ENCODE results near the gene C6orf132. TPM values are rescaled to one million over a fixed set of nuclear protein-coding genes. Genes with fewer than 3 reads are reported as not detected.

Gene C6orf132
- total and polyA plus RNA-seq, 2 experiments from 2014 or later = 22.2 to 40.9 TPM

DNA sequence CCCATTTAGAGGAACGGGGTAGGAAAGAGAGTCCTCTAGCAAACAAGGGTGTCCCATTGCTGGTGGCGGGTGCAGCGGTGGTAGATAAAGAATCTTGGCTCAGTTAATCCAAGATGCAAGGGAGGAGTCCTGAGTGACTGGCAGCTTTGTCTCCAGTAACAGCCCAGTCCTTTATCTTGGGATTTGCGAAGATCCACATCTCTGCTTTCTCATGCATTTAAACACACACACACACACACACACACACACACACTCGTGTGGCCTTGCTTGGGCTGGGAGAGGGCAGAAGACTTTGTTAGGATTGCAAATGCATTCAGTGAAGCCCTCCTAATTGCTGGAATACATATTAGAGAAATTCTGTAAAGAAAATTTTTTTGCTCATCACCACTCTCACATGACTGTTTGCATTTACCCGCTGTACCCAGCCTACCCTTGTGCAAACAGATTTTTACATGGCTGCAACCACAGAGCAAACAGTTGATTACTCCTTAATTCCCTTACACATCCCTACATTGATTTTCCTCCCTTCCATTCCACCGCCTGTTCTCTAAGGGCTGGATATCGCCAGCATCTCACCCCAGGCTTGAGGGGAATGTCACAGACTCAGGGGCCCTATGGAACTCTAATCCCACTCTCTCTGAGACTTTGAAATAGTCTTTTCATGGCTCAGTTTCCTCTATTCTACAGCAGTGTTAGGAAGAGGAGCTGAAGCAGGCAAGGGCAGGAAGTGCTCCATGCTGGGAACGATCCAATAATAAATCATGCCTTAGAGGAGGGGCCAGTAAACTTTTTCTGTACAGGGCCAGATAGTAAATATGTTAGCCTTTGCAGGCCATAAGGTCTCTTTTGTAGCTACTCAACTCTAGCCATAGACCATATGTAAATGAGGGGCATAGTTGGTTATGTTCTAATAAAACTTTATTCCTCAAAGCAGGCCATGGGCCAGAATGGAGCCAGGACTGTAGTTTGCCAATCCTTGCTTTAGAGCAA lies 3.5 kb downstream of the C6orf132 start:
- ATAC-seq = no peak
- Histone ChIP-seq H3K4me3 (peak overlapping the region; percentile 99), H3K9me2 (ENCODE audit: insufficient read depth) (no peaks in the 10 kb centered on the region), H3K27me3 (ENCODE audit: insufficient read depth) (no peaks in the 10 kb centered on the region), H3K79me2 (replicated peaks; ENCODE audit: insufficient read depth) (peaks cover 80% of the 10 kb centered on the region), H4K20me1 (replicated peaks; ENCODE audit: insufficient read depth) (peaks cover 38% of the 10 kb centered on the region), H2AFZ (no peak overlapping the region), H3K4me1 (ENCODE audit: insufficient read depth) (peaks cover 70% of the 10 kb centered on the region), H3K36me3 (ENCODE audit: insufficient read depth) (peaks cover 11% of the 10 kb centered on the region; the same call in 1 of the 2 replicates), H3K27ac (ENCODE audit: low read depth) (peak overlapping the region; percentile 97), H3F3A (replicated peaks; ENCODE audit: low read depth) (peaks cover 39% of the 10 kb centered on the region), H3K4me2 (peak overlapping the region; percentile 99)
- peak overlapping the region; percentile 87 for H3K27ac Mint-ChIP-seq
- peak overlapping the region; percentile 76 for H3K4me3 Mint-ChIP-seq
- H3K4me1 Mint-ChIP-seq = peaks cover 71% of the 10 kb centered on the region
- H3K9me3 Mint-ChIP-seq = no peaks in the 10 kb centered on the region
- TF ChIP-seq, protein P1, sequence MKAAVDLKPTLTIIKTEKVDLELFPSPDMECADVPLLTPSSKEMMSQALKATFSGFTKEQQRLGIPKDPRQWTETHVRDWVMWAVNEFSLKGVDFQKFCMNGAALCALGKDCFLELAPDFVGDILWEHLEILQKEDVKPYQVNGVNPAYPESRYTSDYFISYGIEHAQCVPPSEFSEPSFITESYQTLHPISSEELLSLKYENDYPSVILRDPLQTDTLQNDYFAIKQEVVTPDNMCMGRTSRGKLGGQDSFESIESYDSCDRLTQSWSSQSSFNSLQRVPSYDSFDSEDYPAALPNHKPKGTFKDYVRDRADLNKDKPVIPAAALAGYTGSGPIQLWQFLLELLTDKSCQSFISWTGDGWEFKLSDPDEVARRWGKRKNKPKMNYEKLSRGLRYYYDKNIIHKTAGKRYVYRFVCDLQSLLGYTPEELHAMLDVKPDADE (IDR thresholded peaks at IDR 0.05) = no peak
- no peak for TF ChIP-seq ZNF114 (CRISPR knock-in tag; IDR thresholded peaks at IDR 0.05)
- no peak for TF ChIP-seq JUNB (IDR thresholded peaks at IDR 0.05; ENCODE audit: unreplicated experiment)
- no peak for TF ChIP-seq NANOG (IDR thresholded peaks at IDR 0.05; ENCODE audit: borderline replicate concordance)
- no peak for TF ChIP-seq POLR2AphosphoS5 (IDR thresholded peaks at IDR 0.05; ENCODE audit: low read depth)
- TF ChIP-seq, protein P2, sequence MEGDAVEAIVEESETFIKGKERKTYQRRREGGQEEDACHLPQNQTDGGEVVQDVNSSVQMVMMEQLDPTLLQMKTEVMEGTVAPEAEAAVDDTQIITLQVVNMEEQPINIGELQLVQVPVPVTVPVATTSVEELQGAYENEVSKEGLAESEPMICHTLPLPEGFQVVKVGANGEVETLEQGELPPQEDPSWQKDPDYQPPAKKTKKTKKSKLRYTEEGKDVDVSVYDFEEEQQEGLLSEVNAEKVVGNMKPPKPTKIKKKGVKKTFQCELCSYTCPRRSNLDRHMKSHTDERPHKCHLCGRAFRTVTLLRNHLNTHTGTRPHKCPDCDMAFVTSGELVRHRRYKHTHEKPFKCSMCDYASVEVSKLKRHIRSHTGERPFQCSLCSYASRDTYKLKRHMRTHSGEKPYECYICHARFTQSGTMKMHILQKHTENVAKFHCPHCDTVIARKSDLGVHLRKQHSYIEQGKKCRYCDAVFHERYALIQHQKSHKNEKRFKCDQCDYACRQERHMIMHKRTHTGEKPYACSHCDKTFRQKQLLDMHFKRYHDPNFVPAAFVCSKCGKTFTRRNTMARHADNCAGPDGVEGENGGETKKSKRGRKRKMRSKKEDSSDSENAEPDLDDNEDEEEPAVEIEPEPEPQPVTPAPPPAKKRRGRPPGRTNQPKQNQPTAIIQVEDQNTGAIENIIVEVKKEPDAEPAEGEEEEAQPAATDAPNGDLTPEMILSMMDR (conservative IDR thresholded peaks at IDR 0.05; ENCODE audit: low read depth in 2 of 2) = no peak
- TF ChIP-seq, protein P3, sequence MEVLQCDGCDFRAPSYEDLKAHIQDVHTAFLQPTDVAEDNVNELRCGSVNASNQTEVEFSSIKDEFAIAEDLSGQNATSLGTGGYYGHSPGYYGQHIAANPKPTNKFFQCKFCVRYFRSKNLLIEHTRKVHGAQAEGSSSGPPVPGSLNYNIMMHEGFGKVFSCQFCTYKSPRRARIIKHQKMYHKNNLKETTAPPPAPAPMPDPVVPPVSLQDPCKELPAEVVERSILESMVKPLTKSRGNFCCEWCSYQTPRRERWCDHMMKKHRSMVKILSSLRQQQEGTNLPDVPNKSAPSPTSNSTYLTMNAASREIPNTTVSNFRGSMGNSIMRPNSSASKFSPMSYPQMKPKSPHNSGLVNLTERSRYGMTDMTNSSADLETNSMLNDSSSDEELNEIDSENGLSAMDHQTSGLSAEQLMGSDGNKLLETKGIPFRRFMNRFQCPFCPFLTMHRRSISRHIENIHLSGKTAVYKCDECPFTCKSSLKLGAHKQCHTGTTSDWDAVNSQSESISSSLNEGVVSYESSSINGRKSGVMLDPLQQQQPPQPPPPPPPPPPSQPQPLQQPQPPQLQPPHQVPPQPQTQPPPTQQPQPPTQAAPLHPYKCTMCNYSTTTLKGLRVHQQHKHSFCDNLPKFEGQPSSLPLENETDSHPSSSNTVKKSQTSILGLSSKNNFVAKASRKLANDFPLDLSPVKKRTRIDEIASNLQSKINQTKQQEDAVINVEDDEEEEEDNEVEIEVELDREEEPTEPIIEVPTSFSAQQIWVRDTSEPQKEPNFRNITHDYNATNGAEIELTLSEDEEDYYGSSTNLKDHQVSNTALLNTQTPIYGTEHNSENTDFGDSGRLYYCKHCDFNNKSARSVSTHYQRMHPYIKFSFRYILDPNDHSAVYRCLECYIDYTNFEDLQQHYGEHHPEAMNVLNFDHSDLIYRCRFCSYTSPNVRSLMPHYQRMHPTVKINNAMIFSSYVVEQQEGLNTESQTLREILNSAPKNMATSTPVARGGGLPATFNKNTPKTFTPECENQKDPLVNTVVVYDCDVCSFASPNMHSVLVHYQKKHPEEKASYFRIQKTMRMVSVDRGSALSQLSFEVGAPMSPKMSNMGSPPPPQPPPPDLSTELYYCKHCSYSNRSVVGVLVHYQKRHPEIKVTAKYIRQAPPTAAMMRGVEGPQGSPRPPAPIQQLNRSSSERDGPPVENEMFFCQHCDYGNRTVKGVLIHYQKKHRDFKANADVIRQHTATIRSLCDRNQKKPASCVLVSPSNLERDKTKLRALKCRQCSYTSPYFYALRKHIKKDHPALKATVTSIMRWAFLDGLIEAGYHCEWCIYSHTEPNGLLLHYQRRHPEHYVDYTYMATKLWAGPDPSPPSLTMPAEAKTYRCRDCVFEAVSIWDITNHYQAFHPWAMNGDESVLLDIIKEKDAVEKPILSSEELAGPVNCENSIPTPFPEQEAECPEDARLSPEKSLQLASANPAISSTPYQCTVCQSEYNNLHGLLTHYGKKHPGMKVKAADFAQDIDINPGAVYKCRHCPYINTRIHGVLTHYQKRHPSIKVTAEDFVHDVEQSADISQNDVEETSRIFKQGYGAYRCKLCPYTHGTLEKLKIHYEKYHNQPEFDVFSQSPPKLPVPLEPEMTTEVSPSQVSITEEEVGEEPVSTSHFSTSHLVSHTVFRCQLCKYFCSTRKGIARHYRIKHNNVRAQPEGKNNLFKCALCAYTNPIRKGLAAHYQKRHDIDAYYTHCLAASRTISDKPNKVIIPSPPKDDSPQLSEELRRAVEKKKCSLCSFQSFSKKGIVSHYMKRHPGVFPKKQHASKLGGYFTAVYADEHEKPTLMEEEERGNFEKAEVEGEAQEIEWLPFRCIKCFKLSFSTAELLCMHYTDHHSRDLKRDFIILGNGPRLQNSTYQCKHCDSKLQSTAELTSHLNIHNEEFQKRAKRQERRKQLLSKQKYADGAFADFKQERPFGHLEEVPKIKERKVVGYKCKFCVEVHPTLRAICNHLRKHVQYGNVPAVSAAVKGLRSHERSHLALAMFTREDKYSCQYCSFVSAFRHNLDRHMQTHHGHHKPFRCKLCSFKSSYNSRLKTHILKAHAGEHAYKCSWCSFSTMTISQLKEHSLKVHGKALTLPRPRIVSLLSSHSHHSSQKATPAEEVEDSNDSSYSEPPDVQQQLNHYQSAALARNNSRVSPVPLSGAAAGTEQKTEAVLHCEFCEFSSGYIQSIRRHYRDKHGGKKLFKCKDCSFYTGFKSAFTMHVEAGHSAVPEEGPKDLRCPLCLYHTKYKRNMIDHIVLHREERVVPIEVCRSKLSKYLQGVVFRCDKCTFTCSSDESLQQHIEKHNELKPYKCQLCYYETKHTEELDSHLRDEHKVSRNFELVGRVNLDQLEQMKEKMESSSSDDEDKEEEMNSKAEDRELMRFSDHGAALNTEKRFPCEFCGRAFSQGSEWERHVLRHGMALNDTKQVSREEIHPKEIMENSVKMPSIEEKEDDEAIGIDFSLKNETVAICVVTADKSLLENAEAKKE (CRISPR knock-in tag; IDR thresholded peaks at IDR 0.05) = no peak
- TF ChIP-seq, protein P4, sequence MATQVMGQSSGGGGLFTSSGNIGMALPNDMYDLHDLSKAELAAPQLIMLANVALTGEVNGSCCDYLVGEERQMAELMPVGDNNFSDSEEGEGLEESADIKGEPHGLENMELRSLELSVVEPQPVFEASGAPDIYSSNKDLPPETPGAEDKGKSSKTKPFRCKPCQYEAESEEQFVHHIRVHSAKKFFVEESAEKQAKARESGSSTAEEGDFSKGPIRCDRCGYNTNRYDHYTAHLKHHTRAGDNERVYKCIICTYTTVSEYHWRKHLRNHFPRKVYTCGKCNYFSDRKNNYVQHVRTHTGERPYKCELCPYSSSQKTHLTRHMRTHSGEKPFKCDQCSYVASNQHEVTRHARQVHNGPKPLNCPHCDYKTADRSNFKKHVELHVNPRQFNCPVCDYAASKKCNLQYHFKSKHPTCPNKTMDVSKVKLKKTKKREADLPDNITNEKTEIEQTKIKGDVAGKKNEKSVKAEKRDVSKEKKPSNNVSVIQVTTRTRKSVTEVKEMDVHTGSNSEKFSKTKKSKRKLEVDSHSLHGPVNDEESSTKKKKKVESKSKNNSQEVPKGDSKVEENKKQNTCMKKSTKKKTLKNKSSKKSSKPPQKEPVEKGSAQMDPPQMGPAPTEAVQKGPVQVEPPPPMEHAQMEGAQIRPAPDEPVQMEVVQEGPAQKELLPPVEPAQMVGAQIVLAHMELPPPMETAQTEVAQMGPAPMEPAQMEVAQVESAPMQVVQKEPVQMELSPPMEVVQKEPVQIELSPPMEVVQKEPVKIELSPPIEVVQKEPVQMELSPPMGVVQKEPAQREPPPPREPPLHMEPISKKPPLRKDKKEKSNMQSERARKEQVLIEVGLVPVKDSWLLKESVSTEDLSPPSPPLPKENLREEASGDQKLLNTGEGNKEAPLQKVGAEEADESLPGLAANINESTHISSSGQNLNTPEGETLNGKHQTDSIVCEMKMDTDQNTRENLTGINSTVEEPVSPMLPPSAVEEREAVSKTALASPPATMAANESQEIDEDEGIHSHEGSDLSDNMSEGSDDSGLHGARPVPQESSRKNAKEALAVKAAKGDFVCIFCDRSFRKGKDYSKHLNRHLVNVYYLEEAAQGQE (IDR thresholded peaks at IDR 0.05; ENCODE audit: unreplicated experiment) = no peak
- TF ChIP-seq ZNF331 (CRISPR knock-in tag; IDR thresholded peaks at IDR 0.05; ENCODE audit: low read depth) = no peak
- H3K36me3 Mint-ChIP-seq (ENCODE audit: low read depth) = peaks cover 21% of the 10 kb centered on the region
- peak; percentile 48 for DNase-seq (ENCODE audit: low spot score)
- H3K27me3 Mint-ChIP-seq (ENCODE audit: insufficient read depth, low read depth, poor library complexity) = peaks cover 24% of the 10 kb centered on the region
